Transverse colon (tissue), 4 donors: Measurements from ENCODE around the gene VSNL1. TPM values are rescaled to one million over a fixed set of nuclear protein-coding genes. Genes with fewer than 3 reads are reported as not detected.
A peak's percentile ranks its signal among the peaks of the same experiment; 100 is the strongest.

ENCODE experiments used
- DNase-seq: peaks from one replicate; pipeline ENCODE4 v3.0.0-alpha.2; 2019
- H3K27ac ChIP-seq, 4 donors: fragments of 200-600 bp; sonication (generic); 2 replicates each; pipeline ENCODE4 v1.5.1; 2016 to 2018; ENCODE audit warnings: inconsistent platforms in 4 of 4
- H3K27me3 ChIP-seq: fragments of 200-600 bp; sonication (generic); 2 replicates; pipeline ENCODE4 v1.5.1; 2017; ENCODE audit warnings: inconsistent platforms
- H3K36me3 ChIP-seq, 4 donors: fragments of 200-600 bp; sonication (generic); 2 replicates each; pipeline ENCODE4 v1.5.1; 2017 to 2019; ENCODE audit warnings: inconsistent platforms in 4 of 4
- H3K4me1 ChIP-seq, 4 donors: fragments of 200-600 bp; sonication (generic); 2 replicates each; pipeline ENCODE4 v1.5.1; 2017 to 2020; ENCODE audit warnings: inconsistent platforms in 4 of 4
- H3K4me3 ChIP-seq, 4 donors: fragments of 200-600 bp; sonication (generic); 1 replicate in 1 of 4; 2 replicates in 3 of 4; pipeline versions ENCODE4 v1.5.1 to v1.6.1; 2017 to 2019; ENCODE audit warnings: inconsistent platforms in 4 of 4
- H3K9me3 ChIP-seq, 2 donors: fragments of 200-600 bp; sonication (generic); 2 replicates each; pipeline ENCODE4 v1.5.1; 2017 to 2019; ENCODE audit warnings: inconsistent platforms in 2 of 2
- CTCF ChIP-seq, 5 experiments: fragments of 200-600 bp in 3 of 5; fragments of 450-650 bp in 2 of 5; sonication (generic) in 3 of 5; IDR thresholded peaks; 1 replicate in 2 of 5; 2 replicates in 3 of 5; pipeline ENCODE4 v1.5.1; 2016 to 2017; ENCODE audit warnings: antibody characterized with exemption in 5 of 5, inconsistent platforms in 3 of 5, mild to moderate bottlenecking in 2 of 5, moderate library complexity in 1 of 5
- EP300 ChIP-seq: sonication (generic); formaldehyde crosslinking; IDR thresholded peaks from one replicate; pipeline ENCODE4 v1.6.1; 2017; ENCODE audit warnings: antibody characterized with exemption, low read depth
- POLR2A ChIP-seq: fragments of 450-650 bp; IDR thresholded peaks from one replicate; pipeline ENCODE4 v1.6.1; 2016; ENCODE audit warnings: antibody characterized with exemption, mild to moderate bottlenecking, moderate library complexity
- POLR2AphosphoS5 ChIP-seq, 3 donors: sonication (generic); formaldehyde crosslinking; IDR thresholded peaks; one replicate each; pipeline ENCODE4 v1.6.1; 2016; ENCODE audit warnings: antibody characterized with exemption in 3 of 3
- WGBS, 2 donors: methylation state at CpG; one replicate each; pipeline ENCODE4 v1.1.5; 2018; ENCODE audit warnings: low coverage in 1 of 2; 5-methylcytosine and 5-hydroxymethylcytosine counted together
- in situ Hi-C, 4 donors: fragments of 200-750 bp; cut with MboI; loops; one replicate each; pipeline versions ENCODE4 v1.15.0 to v1.15.1; 2017; ENCODE audit warnings: low sequenced_read_pairs in 3 of 4, low pct_ligation_motif_present in 1 of 4, low pct_unique_long_range_greater_than_20kb in 1 of 4
- intact Hi-C: fragments of 100-400 bp; cut with DNase I; formaldehyde crosslinking; loops from one replicate; pipeline ENCODE4 v1.15.1; 2023; ENCODE audit warnings: low total_unique reads
- total RNA-seq, 4 donors: library from RNA; depleted of rRNA; stranded (reverse); fragments of >200 nt; gene quantifications; one replicate each; pipeline ENCODE4 v1.1.0, GENCODE V29; 2016

VSNL1 gene
- total RNA-seq, 4 donors from 2014 or later = 0.96 to 1.1 TPM; not detected in 2

GRCh38 chr2:17533546-17533945, 7.0 kb upstream of the VSNL1 start:
- in situ Hi-C loops = no loop called here
- DNase-seq = no peak
- H3K36me3 ChIP-seq = no peaks in the 10 kb centered on the region
- H3K9me3 ChIP-seq = no peaks in the 10 kb centered on the region
- intact Hi-C loops = no loop called here
- H3K27me3 ChIP-seq = peaks cover 14% of the 10 kb centered on the region
- peaks cover 0 to 9% (median 0%) of the 10 kb centered on the region in 4 donors for H3K4me1 ChIP-seq
- no peak overlapping the region for H3K4me3 ChIP-seq
- 78 to 86% methylated on average over 2 of the region's 2 CpGs for WGBS, 2 donors
- TF ChIP-seq CTCF (IDR thresholded peaks at IDR 0.05) = no peak
- no peak for TF ChIP-seq POLR2A
- no peak for TF ChIP-seq EP300
- no peak for TF ChIP-seq POLR2AphosphoS5 (IDR thresholded peaks at IDR 0.05)
- no peak overlapping the region for H3K27ac ChIP-seq

GRCh38 chr2:17536416-17536815, 4.1 kb upstream of the VSNL1 start:
- in situ Hi-C loops (no loop called here), intact Hi-C loops (no loop called here)
- Histone ChIP-seq H3K27me3 (peaks cover 37% of the 10 kb centered on the region), H3K36me3 (no peaks in the 10 kb centered on the region), H3K9me3 (no peaks in the 10 kb centered on the region), H3K4me3 (no peak overlapping the region), H3K27ac (no peak overlapping the region), H3K4me1 (peaks cover 0 to 21% (median 9%) of the 10 kb centered on the region in 4 donors)
- 49 to 65% methylated on average over 2 of the region's 2 CpGs for WGBS, 2 donors
- no peak for DNase-seq
- no peak for TF ChIP-seq EP300
- TF ChIP-seq CTCF (IDR thresholded peaks at IDR 0.05) = no peak
- no peak for TF ChIP-seq POLR2A
- no peak for TF ChIP-seq POLR2AphosphoS5 (IDR thresholded peaks at IDR 0.05)

- Histone ChIP-seq H3K9me3 (no peaks in the 10 kb centered on the region), H3K36me3 (no peaks in the 10 kb centered on the region), H3K27ac (peak overlapping the region; percentile 84 to 89 (median 88)), H3K4me1 (peaks cover 0 to 21% (median 10%) of the 10 kb centered on the region in 4 donors), H3K4me3 (peak overlapping the region; percentile 9 to 67 (median 52)), H3K27me3 (peaks cover 54% of the 10 kb centered on the region)
- WGBS, 2 donors = 8 to 10% methylated on average over 22 to 30 of the region's 30 CpGs
- intact Hi-C loops = no loop called here
- DNase-seq = peak; percentile 30
- no peak for TF ChIP-seq EP300
- no peak for TF ChIP-seq POLR2A
- TF ChIP-seq POLR2AphosphoS5 (IDR thresholded peaks at IDR 0.05) = no peak
- no peak for TF ChIP-seq CTCF (IDR thresholded peaks at IDR 0.05)
- in situ Hi-C loops = no loop called here
These were observed 2.3 kb upstream of the VSNL1 start for GRCh38 chr2:17538022-17538843.

GRCh38 chr2:17538844-17539554, 1.5 kb upstream of the VSNL1 start:
- H3K27ac ChIP-seq = peak overlapping the region; percentile 84 to 89 (median 88)
- no peaks in the 10 kb centered on the region for H3K36me3 ChIP-seq
- TF ChIP-seq POLR2AphosphoS5 (IDR thresholded peaks at IDR 0.05) (peak; percentile 63 to 80 (median 72)), POLR2A (peak; percentile 80), CTCF (IDR thresholded peaks at IDR 0.05) (no peak)
- in situ Hi-C loops = no loop called here
- WGBS, 2 donors = 3 to 10% methylated on average over 2 to 43 of the region's 52 CpGs
- H3K9me3 ChIP-seq = no peaks in the 10 kb centered on the region
- H3K4me1 ChIP-seq = peaks cover 0 to 24% (median 11%) of the 10 kb centered on the region in 4 donors
- H3K4me3 ChIP-seq = peak overlapping the region; percentile 9 to 67 (median 52)
- intact Hi-C loops = no loop called here
- DNase-seq = peak; percentile 80
- H3K27me3 ChIP-seq = peaks cover 52% of the 10 kb centered on the region
